Measurements from ENCODE around the gene PLPPR3. TPM values are rescaled to one million over a fixed set of nuclear protein-coding genes. Genes with fewer than 3 reads are reported as not detected.

Gene PLPPR3
- total RNA-seq, 1 experiment from 2014 or later, result 0.81 TPM

DNA sequence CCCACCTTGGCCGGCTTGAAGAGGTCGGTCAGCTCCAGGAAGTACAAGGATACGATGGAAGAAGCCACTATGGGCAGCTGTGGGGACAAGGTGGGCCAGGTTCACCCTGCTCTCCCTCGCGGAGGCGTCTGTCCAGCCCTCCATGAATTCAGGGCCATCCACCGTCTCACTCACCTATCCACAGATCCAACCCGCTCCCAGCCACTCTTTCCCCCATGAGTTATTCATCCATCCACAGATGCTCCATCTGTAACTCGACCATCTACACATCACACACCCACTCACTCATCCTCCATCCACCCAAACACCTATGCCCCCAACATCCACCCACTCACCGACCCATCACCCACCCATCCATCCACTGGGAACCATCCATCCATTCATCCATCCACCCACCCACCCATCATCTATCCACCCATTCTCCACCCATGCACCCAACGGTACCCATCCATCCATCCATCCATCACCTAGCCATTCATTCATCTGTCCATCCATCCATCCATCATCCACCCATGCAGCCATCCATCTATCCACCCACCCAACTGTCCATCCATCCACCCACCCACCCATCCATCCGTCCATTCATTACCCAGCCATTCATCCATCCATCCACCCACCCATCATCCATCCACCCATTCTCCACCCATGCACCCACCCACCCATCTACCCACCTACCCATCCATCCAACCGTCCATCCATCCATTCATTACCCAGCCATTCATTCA, 5.8 kb downstream of the PLPPR3 start:
- Histone ChIP-seq H3K9me2 (ENCODE audit: insufficient read depth) (no peaks in the 10 kb centered on the region), H3K36me3 (ENCODE audit: low read depth) (no peaks in the 10 kb centered on the region), H3K4me1 (replicated peaks; ENCODE audit: insufficient read depth) (no peaks in the 10 kb centered on the region), H4K20me1 (ENCODE audit: insufficient read depth) (peaks cover 7% of the 10 kb centered on the region), H3K79me2 (ENCODE audit: low read depth) (no peaks in the 10 kb centered on the region), H3K27ac (no peak overlapping the region), H3K4me3 (no peak overlapping the region), H3K4me2 (no peak overlapping the region), H3K9me3 (ENCODE audit: insufficient read depth, low read depth) (no peaks in the 10 kb centered on the region), H2AFZ (no peak overlapping the region), H3K27me3 (ENCODE audit: insufficient read depth, low read depth) (no peaks in the 10 kb centered on the region), H3F3A (ENCODE audit: insufficient read depth, low read depth) (peaks cover 16% of the 10 kb centered on the region; the same call in 1 of the 2 replicates)
- intact Hi-C loops (cut with micrococcal nuclease; ENCODE audit: unreplicated experiment), result no loop called here
- BruUV-seq (replicated peaks), result no TSS peak
- ChIA-PET POLR2A (ENCODE audit: unreplicated experiment) (no interaction called here), CTCF (no interaction called here)
- DNase-seq, result no peak
- TF ChIP-seq, protein P1, sequence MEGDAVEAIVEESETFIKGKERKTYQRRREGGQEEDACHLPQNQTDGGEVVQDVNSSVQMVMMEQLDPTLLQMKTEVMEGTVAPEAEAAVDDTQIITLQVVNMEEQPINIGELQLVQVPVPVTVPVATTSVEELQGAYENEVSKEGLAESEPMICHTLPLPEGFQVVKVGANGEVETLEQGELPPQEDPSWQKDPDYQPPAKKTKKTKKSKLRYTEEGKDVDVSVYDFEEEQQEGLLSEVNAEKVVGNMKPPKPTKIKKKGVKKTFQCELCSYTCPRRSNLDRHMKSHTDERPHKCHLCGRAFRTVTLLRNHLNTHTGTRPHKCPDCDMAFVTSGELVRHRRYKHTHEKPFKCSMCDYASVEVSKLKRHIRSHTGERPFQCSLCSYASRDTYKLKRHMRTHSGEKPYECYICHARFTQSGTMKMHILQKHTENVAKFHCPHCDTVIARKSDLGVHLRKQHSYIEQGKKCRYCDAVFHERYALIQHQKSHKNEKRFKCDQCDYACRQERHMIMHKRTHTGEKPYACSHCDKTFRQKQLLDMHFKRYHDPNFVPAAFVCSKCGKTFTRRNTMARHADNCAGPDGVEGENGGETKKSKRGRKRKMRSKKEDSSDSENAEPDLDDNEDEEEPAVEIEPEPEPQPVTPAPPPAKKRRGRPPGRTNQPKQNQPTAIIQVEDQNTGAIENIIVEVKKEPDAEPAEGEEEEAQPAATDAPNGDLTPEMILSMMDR (conservative IDR thresholded peaks at IDR 0.05), result no peak
- no peak for TF ChIP-seq EZH2 (IDR thresholded peaks at IDR 0.05; ENCODE audit: low read depth)

DNA sequence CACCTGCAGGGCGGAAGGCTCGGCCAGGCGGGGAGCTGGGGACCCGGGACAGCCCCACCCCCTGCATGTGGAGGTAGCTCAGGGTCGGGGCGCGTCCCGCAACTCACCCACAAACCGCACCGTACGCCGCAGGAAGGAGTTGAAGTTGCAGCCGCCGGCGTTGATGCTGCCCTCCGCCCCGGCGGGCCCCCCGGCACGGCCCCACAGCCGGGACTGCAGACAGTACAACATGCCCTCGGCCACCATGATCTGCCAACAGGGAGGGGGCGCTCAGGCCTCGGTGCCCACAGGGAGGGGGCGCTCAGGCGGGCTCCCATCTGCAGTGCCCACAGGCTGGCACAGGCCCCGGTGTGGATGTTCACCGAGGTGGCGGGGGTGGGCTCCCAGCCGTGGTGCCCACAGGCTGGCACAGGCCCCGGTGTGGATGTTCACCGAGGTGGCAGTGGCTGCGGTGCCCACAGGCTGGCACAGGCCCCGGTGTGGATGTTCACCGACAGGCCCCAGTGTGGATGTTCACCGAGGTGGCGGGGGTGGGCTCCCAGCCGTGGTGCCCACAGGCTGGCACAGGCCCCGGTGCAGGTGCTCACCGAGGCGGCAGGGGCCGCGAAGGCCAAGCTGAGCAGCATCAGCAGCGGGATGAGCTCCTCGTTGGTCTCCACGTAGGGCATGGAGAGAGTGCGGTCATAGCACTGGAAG, 6.5 kb downstream of the PLPPR3 start:
- no peak overlapping the region for H3K4me2 ChIP-seq
- H3K9me3 ChIP-seq (ENCODE audit: insufficient read depth, low read depth), result no peaks in the 10 kb centered on the region
- CTCF ChIA-PET, result no interaction called here
- TF ChIP-seq, protein P1 (conservative IDR thresholded peaks at IDR 0.05), result no peak
- no peak for TF ChIP-seq EZH2 (IDR thresholded peaks at IDR 0.05; ENCODE audit: low read depth)
- H4K20me1 ChIP-seq (ENCODE audit: insufficient read depth), result peaks cover 15% of the 10 kb centered on the region
- no peak overlapping the region for H2AFZ ChIP-seq
- H3K4me1 ChIP-seq (replicated peaks; ENCODE audit: insufficient read depth), result no peaks in the 10 kb centered on the region
- H3K9me2 ChIP-seq (ENCODE audit: insufficient read depth), result no peaks in the 10 kb centered on the region
- BruUV-seq (replicated peaks), result no TSS peak
- POLR2A ChIA-PET (ENCODE audit: unreplicated experiment), result no interaction called here
- no peaks in the 10 kb centered on the region for H3K79me2 ChIP-seq (ENCODE audit: low read depth)
- intact Hi-C loops (cut with micrococcal nuclease; ENCODE audit: unreplicated experiment), result no loop called here
- H3K27ac ChIP-seq, result no peak overlapping the region
- peaks cover 21% of the 10 kb centered on the region for H3F3A ChIP-seq (ENCODE audit: insufficient read depth, low read depth)
- no peaks in the 10 kb centered on the region for H3K27me3 ChIP-seq (ENCODE audit: insufficient read depth, low read depth)
- DNase-seq, result no peak
- 0 out of 2 replicates have a peak, but pooled peaks cover under 1% of the 10 kb centered on the region for H3K36me3 ChIP-seq (ENCODE audit: low read depth)
- H3K4me3 ChIP-seq, result no peak overlapping the region

GRCh38 chr19:814152-815078, 7.3 kb downstream of the PLPPR3 start:
- Histone ChIP-seq H3K36me3 (ENCODE audit: low read depth) (peaks cover 5% of the 10 kb centered on the region; the same call in 1 of the 2 replicates), H3K9me2 (ENCODE audit: insufficient read depth) (no peaks in the 10 kb centered on the region), H2AFZ (no peak overlapping the region), H3K27ac (no peak overlapping the region), H3F3A (ENCODE audit: insufficient read depth, low read depth) (peaks cover 25% of the 10 kb centered on the region), H3K9me3 (ENCODE audit: insufficient read depth, low read depth) (no peaks in the 10 kb centered on the region), H3K4me1 (replicated peaks; ENCODE audit: insufficient read depth) (no peaks in the 10 kb centered on the region), H3K79me2 (ENCODE audit: low read depth) (0 out of 2 replicates have a peak, but pooled peaks cover 6% of the 10 kb centered on the region), H3K27me3 (ENCODE audit: insufficient read depth, low read depth) (no peaks in the 10 kb centered on the region), H4K20me1 (ENCODE audit: insufficient read depth) (peaks cover 23% of the 10 kb centered on the region), H3K4me3 (no peak overlapping the region), H3K4me2 (no peak overlapping the region)
- TF ChIP-seq, protein P1 (conservative IDR thresholded peaks at IDR 0.05), result no peak
- TF ChIP-seq EZH2 (IDR thresholded peaks at IDR 0.05; ENCODE audit: low read depth), result no peak
- intact Hi-C loops (cut with micrococcal nuclease; ENCODE audit: unreplicated experiment), result no loop called here
- BruUV-seq (replicated peaks), result no TSS peak
- ChIA-PET POLR2A (ENCODE audit: unreplicated experiment) (no interaction called here), CTCF (no interaction called here)
- no peak for DNase-seq
